ENCODE measurements around the gene FANCC. TPM values are rescaled to one million over a fixed set of nuclear protein-coding genes. Genes with fewer than 3 reads are reported as not detected.
"Not testable (repeated sequence)": the region's sequence is repeated elsewhere in the genome, so short reads cannot be mapped to it uniquely, and the experiment has no call there.

The FANCC gene
- total RNA-seq, 1 experiment from 2014 or later, result 23.6 TPM

GRCh38 chr9:95250462-95251221, 66.9 kb downstream of the FANCC start:
- DNase-seq (ENCODE audit: low spot score), result no peak
- in situ Hi-C loops (cut with HindIII; ENCODE audit: low sequenced_read_pairs), result no loop called here

- in situ Hi-C loops (cut with HindIII; ENCODE audit: low sequenced_read_pairs), result no loop called here
- no peak for DNase-seq (ENCODE audit: low spot score)
Observed at GRCh38 chr9:95249986-95250385, 67.5 kb downstream of the FANCC start.

GRCh38 chr9:95246547-95246946, 71.0 kb downstream of the FANCC start:
- no peak for DNase-seq (ENCODE audit: low spot score)
- in situ Hi-C loops (cut with HindIII; ENCODE audit: low sequenced_read_pairs), result no loop called here

- in situ Hi-C loops (cut with HindIII; ENCODE audit: low sequenced_read_pairs), result no loop called here
- DNase-seq (ENCODE audit: low spot score), result no peak
Observed at GRCh38 chr9:95242613-95243012, 74.9 kb downstream of the FANCC start.

- in situ Hi-C loops (cut with HindIII; ENCODE audit: low sequenced_read_pairs), result no loop called here
- DNase-seq (ENCODE audit: low spot score), result no peak
Observed at GRCh38 chr9:95239071-95239470, 78.4 kb downstream of the FANCC start.

GRCh38 chr9:95237336-95237735, 80.2 kb downstream of the FANCC start:
- in situ Hi-C loops (cut with HindIII; ENCODE audit: low sequenced_read_pairs), result no loop called here
- no peak for DNase-seq (ENCODE audit: low spot score)

- in situ Hi-C loops (cut with HindIII; ENCODE audit: low sequenced_read_pairs), result no loop called here
- DNase-seq (ENCODE audit: low spot score), result no peak
Observed at GRCh38 chr9:95230046-95230445, 87.5 kb downstream of the FANCC start.

- DNase-seq (ENCODE audit: low spot score), result no peak
- in situ Hi-C loops (cut with HindIII; ENCODE audit: low sequenced_read_pairs), result no loop called here
Observed at GRCh38 chr9:95229230-95229915, 88.1 kb downstream of the FANCC start.

GRCh38 chr9:95226921-95227320, 90.6 kb downstream of the FANCC start:
- DNase-seq (ENCODE audit: low spot score), result no peak
- in situ Hi-C loops (cut with HindIII; ENCODE audit: low sequenced_read_pairs), result no loop called here

GRCh38 chr9:95225726-95226106, 91.8 kb downstream of the FANCC start:
- in situ Hi-C loops (cut with HindIII; ENCODE audit: low sequenced_read_pairs), result no loop called here

GRCh38 chr9:95225076-95225725, 92.3 kb downstream of the FANCC start:
- in situ Hi-C loops (cut with HindIII; ENCODE audit: low sequenced_read_pairs), result no loop called here
- DNase-seq (ENCODE audit: low spot score), result no peak

More at GRCh38 chr9:95225726-95226106, 91.8 kb downstream of the FANCC start:
- no peak for DNase-seq (ENCODE audit: low spot score)

GRCh38 chr9:95224376-95225019, 93.0 kb downstream of the FANCC start:
- DNase-seq (ENCODE audit: low spot score), result no peak
- in situ Hi-C loops (cut with HindIII; ENCODE audit: low sequenced_read_pairs), result no loop called here

GRCh38 chr9:95220352-95220751, 97.2 kb downstream of the FANCC start:
- in situ Hi-C loops (cut with HindIII; ENCODE audit: low sequenced_read_pairs); DNase-seq (ENCODE audit: low spot score): not testable (repeated sequence)

GRCh38 chr9:95218773-95219172, 98.7 kb downstream of the FANCC start:
- no peak for DNase-seq (ENCODE audit: low spot score)
- in situ Hi-C loops (cut with HindIII; ENCODE audit: low sequenced_read_pairs), result no loop called here

- in situ Hi-C loops (cut with HindIII; ENCODE audit: low sequenced_read_pairs), result no loop called here
- DNase-seq (ENCODE audit: low spot score), result no peak
Observed at GRCh38 chr9:95217936-95218335, 99.6 kb downstream of the FANCC start.

- peak; percentile 16 for DNase-seq (ENCODE audit: low spot score)
- in situ Hi-C loops (cut with HindIII; ENCODE audit: low sequenced_read_pairs), result no loop called here
Observed at GRCh38 chr9:95215336-95215898, 102.1 kb downstream of the FANCC start.

- no peak for DNase-seq (ENCODE audit: low spot score)
- in situ Hi-C loops (cut with HindIII; ENCODE audit: low sequenced_read_pairs), result no loop called here
Observed at GRCh38 chr9:95213117-95213516, 104.4 kb downstream of the FANCC start.

GRCh38 chr9:95211028-95211427, 106.5 kb downstream of the FANCC start:
- no peak for DNase-seq (ENCODE audit: low spot score)
- in situ Hi-C loops (cut with HindIII; ENCODE audit: low sequenced_read_pairs), result no loop called here

GRCh38 chr9:95207403-95207802, 110.1 kb downstream of the FANCC start:
- no peak for DNase-seq (ENCODE audit: low spot score)
- in situ Hi-C loops (cut with HindIII; ENCODE audit: low sequenced_read_pairs), result no loop called here

- in situ Hi-C loops (cut with HindIII; ENCODE audit: low sequenced_read_pairs), result no loop called here
- DNase-seq (ENCODE audit: low spot score), result no peak
Observed at GRCh38 chr9:95206143-95206542, 111.4 kb downstream of the FANCC start.

All from G401 (cell line).